ENCODE measurements around the gene SYAP1. TPM values are rescaled to one million over a fixed set of nuclear protein-coding genes. Genes with fewer than 3 reads are reported as not detected.

Gene SYAP1
- total and polyA plus RNA-seq, 10 of the 15 experiments (the other 5 are each of a cell fraction or from before 2014, with no cell fraction given): 5.9 to 29.9 (median 16.2) TPM

DNA sequence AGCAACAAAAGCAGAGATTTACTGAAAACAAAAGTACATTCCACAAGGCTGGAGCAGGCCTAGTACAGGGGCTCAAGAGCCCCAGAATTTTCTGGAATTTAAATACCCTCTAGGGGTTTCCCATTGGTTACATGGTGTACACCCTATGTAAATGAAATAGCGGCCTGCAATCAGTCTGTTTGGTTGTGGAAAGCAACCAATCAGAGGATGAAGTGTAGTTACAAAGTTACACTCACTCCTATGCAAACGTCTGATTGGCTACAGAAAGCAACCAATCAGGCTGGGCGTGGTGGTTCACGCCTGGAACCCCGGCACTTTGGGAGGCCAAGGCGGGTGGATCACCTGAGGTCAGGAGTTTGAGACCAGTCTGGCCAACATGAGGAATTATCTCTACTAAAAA is 53.0 kb downstream of the SYAP1 start:
- Histone ChIP-seq H3K9ac (ENCODE audit: control insufficient read depth, insufficient read depth, low read length) (no peak overlapping the region), H3K27me3 (replicated peaks in 1 of 2; ENCODE audit: control insufficient read depth in 2 of 2, insufficient read depth in 2 of 2, low read length in 1 of 2) (no peaks in the 10 kb centered on the region), H3K36me3 (ENCODE audit: control insufficient read depth in 2 of 2, insufficient read depth in 2 of 2, low read length in 1 of 2) (no peaks in the 10 kb centered on the region), H3K4me3 (no peak overlapping the region), H3K4me1 (ENCODE audit: control insufficient read depth, insufficient read depth, low read length) (no peaks in the 10 kb centered on the region), H4K20me1 (ENCODE audit: control insufficient read depth, insufficient read depth) (no peaks in the 10 kb centered on the region), H3K79me2 (ENCODE audit: control insufficient read depth, insufficient read depth, low read length) (no peaks in the 10 kb centered on the region), H3K4me2 (ENCODE audit: control insufficient read depth, insufficient read depth) (no peak overlapping the region), H3K27ac (ENCODE audit: control insufficient read depth, insufficient read depth) (no peak overlapping the region), H3K9me3 (replicated peaks; ENCODE audit: control insufficient read depth, insufficient read depth, low read length) (no peaks in the 10 kb centered on the region), H2AFZ (ENCODE audit: control insufficient read depth, low read depth, low read length) (no peak overlapping the region)
- CTCF ChIA-PET: no interaction called here
- DNase-seq (ENCODE audit: low read depth, low spot score) (no peak), ATAC-seq (no peak), FAIRE-seq (no peak)
- intact Hi-C loops (cut with micrococcal nuclease; ENCODE audit: unreplicated experiment): no loop called here
- TF ChIP-seq MTA3 (IDR thresholded peaks at IDR 0.05; ENCODE audit: borderline replicate concordance, low read length): no peak
- no peak for TF ChIP-seq NFYA (IDR thresholded peaks at IDR 0.05; ENCODE audit: borderline replicate concordance, low read depth, low read length)
- no peak for TF ChIP-seq ZNF622 (IDR thresholded peaks at IDR 0.05)
- no peak for TF ChIP-seq RAD51 (IDR thresholded peaks at IDR 0.05)
- no peak for TF ChIP-seq ETV6 (conservative IDR thresholded peaks at IDR 0.05 in 1 of 2, IDR thresholded peaks at IDR 0.05 in 1 of 2; ENCODE audit: borderline replicate concordance in 1 of 2, low read depth in 1 of 2)
- TF ChIP-seq NR2C2 (IDR thresholded peaks at IDR 0.05; ENCODE audit: borderline replicate concordance, control insufficient read depth, insufficient read length, low read depth): no peak
- TF ChIP-seq RBBP5 (conservative IDR thresholded peaks at IDR 0.05): no peak
- no peak for TF ChIP-seq EP300 (IDR thresholded peaks at IDR 0.05; ENCODE audit: borderline replicate concordance in 1 of 2, control insufficient read depth in 1 of 2, low read depth in 2 of 2, low read length in 2 of 2)
- TF ChIP-seq SUZ12 (IDR thresholded peaks at IDR 0.05; ENCODE audit: unreplicated experiment): no peak
- TF ChIP-seq MYC (IDR thresholded peaks at IDR 0.05; ENCODE audit: insufficient read depth, insufficient read length, insufficient replicate concordance, low read length, severe bottlenecking): no peak
- no peak for TF ChIP-seq ATF3 (IDR thresholded peaks at IDR 0.05; ENCODE audit: borderline replicate concordance, extremely low read depth, low read depth, low read length)
- TF ChIP-seq, protein P1, sequence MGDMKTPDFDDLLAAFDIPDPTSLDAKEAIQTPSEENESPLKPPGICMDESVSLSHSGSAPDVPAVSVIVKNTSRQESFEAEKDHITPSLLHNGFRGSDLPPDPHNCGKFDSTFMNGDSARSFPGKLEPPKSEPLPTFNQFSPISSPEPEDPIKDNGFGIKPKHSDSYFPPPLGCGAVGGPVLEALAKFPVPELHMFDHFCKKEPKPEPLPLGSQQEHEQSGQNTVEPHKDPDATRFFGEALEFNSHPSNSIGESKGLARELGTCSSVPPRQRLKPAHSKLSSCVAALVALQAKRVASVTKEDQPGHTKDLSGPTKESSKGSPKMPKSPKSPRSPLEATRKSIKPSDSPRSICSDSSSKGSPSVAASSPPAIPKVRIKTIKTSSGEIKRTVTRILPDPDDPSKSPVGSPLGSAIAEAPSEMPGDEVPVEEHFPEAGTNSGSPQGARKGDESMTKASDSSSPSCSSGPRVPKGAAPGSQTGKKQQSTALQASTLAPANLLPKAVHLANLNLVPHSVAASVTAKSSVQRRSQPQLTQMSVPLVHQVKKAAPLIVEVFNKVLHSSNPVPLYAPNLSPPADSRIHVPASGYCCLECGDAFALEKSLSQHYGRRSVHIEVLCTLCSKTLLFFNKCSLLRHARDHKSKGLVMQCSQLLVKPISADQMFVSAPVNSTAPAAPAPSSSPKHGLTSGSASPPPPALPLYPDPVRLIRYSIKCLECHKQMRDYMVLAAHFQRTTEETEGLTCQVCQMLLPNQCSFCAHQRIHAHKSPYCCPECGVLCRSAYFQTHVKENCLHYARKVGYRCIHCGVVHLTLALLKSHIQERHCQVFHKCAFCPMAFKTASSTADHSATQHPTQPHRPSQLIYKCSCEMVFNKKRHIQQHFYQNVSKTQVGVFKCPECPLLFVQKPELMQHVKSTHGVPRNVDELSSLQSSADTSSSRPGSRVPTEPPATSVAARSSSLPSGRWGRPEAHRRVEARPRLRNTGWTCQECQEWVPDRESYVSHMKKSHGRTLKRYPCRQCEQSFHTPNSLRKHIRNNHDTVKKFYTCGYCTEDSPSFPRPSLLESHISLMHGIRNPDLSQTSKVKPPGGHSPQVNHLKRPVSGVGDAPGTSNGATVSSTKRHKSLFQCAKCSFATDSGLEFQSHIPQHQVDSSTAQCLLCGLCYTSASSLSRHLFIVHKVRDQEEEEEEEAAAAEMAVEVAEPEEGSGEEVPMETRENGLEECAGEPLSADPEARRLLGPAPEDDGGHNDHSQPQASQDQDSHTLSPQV (IDR thresholded peaks at IDR 0.05): no peak
- no peak for TF ChIP-seq RELA (IDR thresholded peaks at IDR 0.05; ENCODE audit: borderline replicate concordance, partially characterized antibody)
- TF ChIP-seq SKIL (IDR thresholded peaks at IDR 0.05; ENCODE audit: low read depth, poor library complexity, severe bottlenecking): no peak
- no peak for TF ChIP-seq SP1 (IDR thresholded peaks at IDR 0.05; ENCODE audit: low read depth, low read length)
- no peak for TF ChIP-seq RAD21 (IDR thresholded peaks at IDR 0.05; ENCODE audit: insufficient read depth, low read depth, low read length)
- no TSS peak for BruUV-seq (replicated peaks)
- SMC1A ChIA-PET (ENCODE audit: uncharacterized antibody, unreplicated experiment): no interaction called here
- POLR2A ChIA-PET: no interaction called here
- 96% methylated on average over 6 of the region's 6 CpGs for WGBS (ENCODE audit: insufficient coverage, insufficient replicate concordance, low lambda C conversion rate, missing lambda C conversion rate)
- RAD21 ChIA-PET (ENCODE audit: unreplicated experiment): no interaction called here
- in situ Hi-C loops (cut with MboI): no loop called here
